Endothelial cell (in vitro differentiated cells): ENCODE measurements around the gene COL6A3. TPM values are rescaled to one million over a fixed set of nuclear protein-coding genes. Genes with fewer than 3 reads are reported as not detected.

Source experiments
- DNase-seq: peaks from one replicate; pipeline ENCODE4 v3.0.0; 2021; ENCODE audit warnings: low spot score
- H3K27ac Mint-ChIP-seq: one replicate; pipeline ENCODE4 v1.8.0; 2021; ENCODE audit warnings: mixed read lengths, inconsistent platforms; ENCODE audit not compliant: unreplicated experiment
- H3K27me3 Mint-ChIP-seq: one replicate; pipeline ENCODE4 v1.8.0; 2021; ENCODE audit warnings: mild to moderate bottlenecking, moderate library complexity, mixed read lengths, inconsistent platforms; ENCODE audit not compliant: unreplicated experiment
- H3K36me3 Mint-ChIP-seq: one replicate; pipeline ENCODE4 v1.8.0; 2021; ENCODE audit warnings: mild to moderate bottlenecking, low read depth, mixed read lengths, inconsistent platforms; ENCODE audit not compliant: unreplicated experiment
- H3K4me1 Mint-ChIP-seq: one replicate; pipeline ENCODE4 v1.8.0; 2021; ENCODE audit warnings: mild to moderate bottlenecking, mixed read lengths, inconsistent platforms; ENCODE audit not compliant: unreplicated experiment
- H3K4me3 Mint-ChIP-seq: one replicate; pipeline ENCODE4 v1.8.0; 2021; ENCODE audit warnings: mild to moderate bottlenecking, mixed read lengths, inconsistent platforms; ENCODE audit not compliant: unreplicated experiment
- H3K9me3 Mint-ChIP-seq: one replicate; pipeline ENCODE4 v1.8.0; 2021; ENCODE audit warnings: mixed read lengths, inconsistent platforms; ENCODE audit not compliant: unreplicated experiment
- CTCF ChIP-seq: fragments of 200-600 bp; sonication (generic); IDR thresholded peaks from one replicate; pipeline ENCODE4 v1.5.0; 2021; ENCODE audit warnings: antibody characterized with exemption; ENCODE audit not compliant: unreplicated experiment
- total RNA-seq: library from RNA; stranded (reverse); fragmentation: NEBNext Ultra II Directional; extraction: Animal tissue kit (Norgen Biotek cat#: 25700); gene quantifications from one replicate; pipeline ENCODE4 v1.2.1, GENCODE V29; 2021; ENCODE audit not compliant: unreplicated experiment

Gene COL6A3
- total RNA-seq, 1 donor from 2014 or later: 1.6 TPM

GRCh38 chr2:237315829-237316225 is 98.1 kb downstream of the COL6A3 start:
- Mint-ChIP-seq H3K27me3 (peaks cover 6% of the 10 kb centered on the region), H3K27ac (no peak overlapping the region), H3K9me3 (no peaks in the 10 kb centered on the region), H3K36me3 (no peaks in the 10 kb centered on the region), H3K4me1 (peaks cover 3% of the 10 kb centered on the region), H3K4me3 (no peak overlapping the region)
- no peak for DNase-seq
- TF ChIP-seq CTCF: no peak

DNA sequence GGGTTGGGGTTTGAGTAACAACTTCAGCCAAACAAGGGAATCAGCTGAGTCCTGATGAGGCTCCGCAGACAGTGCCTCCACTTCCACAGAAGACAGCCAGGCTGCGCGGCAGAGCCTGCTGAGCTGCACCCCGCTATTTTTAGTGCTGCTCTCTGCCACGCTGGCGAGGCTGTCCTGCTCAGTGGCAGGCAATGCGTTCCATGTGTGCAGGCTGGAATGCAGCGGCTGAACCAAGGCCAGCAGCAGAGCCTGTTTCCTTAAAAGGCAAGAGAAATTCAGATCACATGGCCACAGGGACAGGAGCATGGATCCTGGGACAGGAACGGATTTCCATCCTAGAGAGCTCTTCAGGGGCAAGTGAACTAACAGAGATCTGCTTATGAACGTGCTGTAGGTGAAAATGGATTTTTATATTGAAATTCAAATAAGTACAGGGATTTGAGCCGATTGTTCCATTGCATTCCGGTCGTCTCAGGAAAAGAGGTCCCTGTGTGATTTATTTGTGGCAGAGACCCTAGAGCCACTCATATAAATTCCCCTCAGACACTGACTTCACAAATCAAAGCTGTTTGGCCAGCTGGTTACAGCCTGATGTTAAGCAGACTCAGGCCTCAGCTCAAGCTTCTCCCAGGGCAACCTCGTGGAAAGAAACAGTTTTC is 98.7 kb downstream of the COL6A3 start:
- DNase-seq: no peak
- Mint-ChIP-seq H3K36me3 (no peaks in the 10 kb centered on the region), H3K4me1 (peaks cover 3% of the 10 kb centered on the region), H3K27ac (no peak overlapping the region), H3K27me3 (peaks cover 6% of the 10 kb centered on the region), H3K9me3 (no peaks in the 10 kb centered on the region), H3K4me3 (no peak overlapping the region)
- no peak for TF ChIP-seq CTCF

DNA sequence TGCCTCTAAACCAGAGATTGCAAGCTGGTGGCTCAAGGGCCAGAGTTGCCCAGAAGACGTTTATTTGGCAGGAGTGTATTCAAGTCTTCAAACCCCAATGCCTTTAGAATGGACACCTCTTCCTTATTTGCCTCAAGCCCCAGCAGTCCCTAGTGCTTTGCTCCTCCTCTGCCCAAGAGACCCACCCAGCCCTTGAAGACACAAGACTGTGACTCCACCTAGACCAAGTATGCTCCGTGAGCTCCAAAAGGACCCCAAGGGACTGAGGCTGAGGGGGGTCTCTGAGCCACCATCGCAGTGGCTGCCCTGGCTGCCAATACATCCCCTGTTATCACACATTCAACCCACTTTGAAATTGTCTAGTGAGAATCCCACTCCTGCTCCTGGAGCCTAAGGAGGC is 99.3 kb downstream of the COL6A3 start:
- no peak overlapping the region for H3K27ac Mint-ChIP-seq
- H3K4me3 Mint-ChIP-seq: no peak overlapping the region
- peaks cover 3% of the 10 kb centered on the region for H3K4me1 Mint-ChIP-seq
- no peak for DNase-seq
- no peaks in the 10 kb centered on the region for H3K36me3 Mint-ChIP-seq
- TF ChIP-seq CTCF: no peak
- no peaks in the 10 kb centered on the region for H3K9me3 Mint-ChIP-seq
- peaks cover 6% of the 10 kb centered on the region for H3K27me3 Mint-ChIP-seq

- Mint-ChIP-seq H3K9me3 (no peaks in the 10 kb centered on the region), H3K36me3 (no peaks in the 10 kb centered on the region), H3K27me3 (peaks cover 6% of the 10 kb centered on the region), H3K4me1 (peaks cover 3% of the 10 kb centered on the region), H3K4me3 (no peak overlapping the region), H3K27ac (no peak overlapping the region)
- DNase-seq: no peak
- TF ChIP-seq CTCF: no peak
Measured at GRCh38 chr2:237314198-237314597, 99.8 kb downstream of the COL6A3 start.

DNA sequence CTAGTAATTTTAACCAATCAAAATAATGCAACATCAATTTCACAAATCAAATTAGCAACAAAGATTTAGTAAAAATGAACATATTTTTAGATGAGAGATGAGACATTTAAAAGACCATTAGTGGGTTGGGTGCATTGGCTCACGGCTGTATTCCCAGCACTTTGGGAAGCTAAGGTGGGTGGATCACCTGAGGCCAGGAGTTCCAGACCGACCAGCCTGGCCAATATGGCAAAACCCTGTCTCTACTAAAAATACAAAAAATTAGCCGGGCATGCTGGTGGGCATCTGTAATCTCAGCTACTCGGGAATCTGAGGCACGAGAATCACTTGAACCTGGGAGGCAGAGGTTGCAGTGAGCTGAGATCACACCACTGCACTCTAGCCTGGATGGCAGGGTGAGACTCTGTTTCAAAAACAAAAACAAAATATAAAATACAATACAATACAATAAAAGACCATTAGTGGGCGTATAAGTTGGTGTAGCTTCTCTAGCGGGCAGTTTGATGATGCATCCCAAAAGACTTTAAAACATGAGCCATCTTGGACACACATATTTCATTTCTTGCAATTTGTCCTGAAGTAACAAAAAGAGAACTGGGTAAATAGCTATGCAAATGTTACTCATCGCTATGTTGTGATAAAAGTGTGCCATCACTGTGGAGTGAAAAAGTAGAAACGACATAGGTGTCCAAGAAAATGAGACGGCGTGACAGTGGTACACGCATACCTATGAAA is 101.8 kb downstream of the COL6A3 start:
- no peak for DNase-seq
- Mint-ChIP-seq H3K27ac (no peak overlapping the region), H3K4me3 (no peak overlapping the region), H3K4me1 (peaks cover 3% of the 10 kb centered on the region), H3K36me3 (no peaks in the 10 kb centered on the region), H3K27me3 (peaks cover 2% of the 10 kb centered on the region), H3K9me3 (no peaks in the 10 kb centered on the region)
- TF ChIP-seq CTCF: no peak
